WERI-Rb-1 (cell line): ENCODE measurements around the gene FOXP4.

ENCODE experiments used
- DNase-seq: peaks from one replicate; pipeline ENCODE4 v3.0.0-alpha.2; 2020
- H3K27ac ChIP-seq: fragments of 250-450 bp; sonication (Bioruptor Pico); 2 replicates; pipeline ENCODE4 v1.5.1; 2020; ENCODE audit warnings: mild to moderate bottlenecking, moderate library complexity
- H3K27me3 ChIP-seq: fragments of 250-450 bp; sonication (Bioruptor Pico); 2 replicates; pipeline ENCODE4 v1.5.1; 2021; ENCODE audit warnings: mild to moderate bottlenecking, low read depth, moderate library complexity; ENCODE audit not compliant: insufficient read depth, severe bottlenecking
- H3K36me3 ChIP-seq: fragments of 250-450 bp; sonication (Bioruptor Pico); 2 replicates; pipeline ENCODE4 v1.5.1; 2020; ENCODE audit warnings: mild to moderate bottlenecking, moderate library complexity
- H3K4me3 ChIP-seq: 2 replicates; pipeline ENCODE4 v1.5.1; 2011; ENCODE audit warnings: low read depth, mild to moderate bottlenecking, control low read depth, low read length
- H3K9me3 ChIP-seq: fragments of 250-450 bp; sonication (Bioruptor Pico); 2 replicates; pipeline ENCODE4 v1.5.1; 2021; ENCODE audit warnings: mild to moderate bottlenecking, moderate library complexity; ENCODE audit not compliant: severe bottlenecking
- TF ChIP-seq, protein P1 (sequence below): IDR thresholded peaks from 2 replicates; pipeline ENCODE4 v1.5.1; 2011; ENCODE audit warnings: low read depth, mild to moderate bottlenecking, control low read depth, inconsistent platforms, low read length

Gene FOXP4

DNA sequence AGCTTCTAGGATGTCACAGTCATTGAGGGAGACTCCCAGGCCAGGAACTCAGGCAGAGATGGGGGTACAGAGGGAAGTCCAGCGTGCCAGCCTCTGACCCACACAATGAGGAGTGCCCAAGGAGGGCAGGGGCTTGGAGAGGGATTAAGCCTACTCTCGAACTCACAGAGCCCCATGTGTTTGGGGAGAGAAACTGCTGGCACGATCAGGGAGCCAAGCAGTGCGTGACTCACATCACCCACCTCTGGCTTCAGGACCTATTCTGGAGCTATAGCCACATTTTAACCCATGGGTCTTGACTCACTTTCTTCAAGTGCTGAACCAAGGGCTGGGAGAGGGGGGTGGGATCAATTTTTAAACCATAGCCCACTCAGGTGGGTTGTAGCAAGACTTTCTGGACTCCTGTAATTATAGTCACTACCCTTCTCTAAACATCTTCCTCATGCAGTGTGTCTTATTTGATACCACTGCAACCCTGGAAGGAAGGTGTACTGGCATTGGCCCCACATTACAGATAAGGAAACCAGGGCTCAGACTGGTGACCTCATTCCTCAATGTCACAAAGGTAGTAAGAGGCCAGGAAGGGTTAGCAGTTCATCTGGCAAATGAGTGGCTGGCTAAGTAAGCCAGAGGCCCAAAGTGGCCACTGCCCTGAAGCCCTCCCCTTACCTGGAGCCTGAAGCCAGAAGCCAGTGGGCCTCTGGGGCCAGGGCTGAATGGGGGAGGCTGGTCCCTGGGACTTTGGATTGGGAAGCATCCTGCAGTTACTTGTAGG lies 12.0 kb downstream of the FOXP4 start:
- no peak overlapping the region for H3K27ac ChIP-seq
- H3K4me3 ChIP-seq, result no peak overlapping the region
- no peaks in the 10 kb centered on the region for H3K9me3 ChIP-seq
- no peaks in the 10 kb centered on the region for H3K27me3 ChIP-seq
- DNase-seq, result no peak
- H3K36me3 ChIP-seq, result peaks cover 38% of the 10 kb centered on the region
- TF ChIP-seq, protein P1, sequence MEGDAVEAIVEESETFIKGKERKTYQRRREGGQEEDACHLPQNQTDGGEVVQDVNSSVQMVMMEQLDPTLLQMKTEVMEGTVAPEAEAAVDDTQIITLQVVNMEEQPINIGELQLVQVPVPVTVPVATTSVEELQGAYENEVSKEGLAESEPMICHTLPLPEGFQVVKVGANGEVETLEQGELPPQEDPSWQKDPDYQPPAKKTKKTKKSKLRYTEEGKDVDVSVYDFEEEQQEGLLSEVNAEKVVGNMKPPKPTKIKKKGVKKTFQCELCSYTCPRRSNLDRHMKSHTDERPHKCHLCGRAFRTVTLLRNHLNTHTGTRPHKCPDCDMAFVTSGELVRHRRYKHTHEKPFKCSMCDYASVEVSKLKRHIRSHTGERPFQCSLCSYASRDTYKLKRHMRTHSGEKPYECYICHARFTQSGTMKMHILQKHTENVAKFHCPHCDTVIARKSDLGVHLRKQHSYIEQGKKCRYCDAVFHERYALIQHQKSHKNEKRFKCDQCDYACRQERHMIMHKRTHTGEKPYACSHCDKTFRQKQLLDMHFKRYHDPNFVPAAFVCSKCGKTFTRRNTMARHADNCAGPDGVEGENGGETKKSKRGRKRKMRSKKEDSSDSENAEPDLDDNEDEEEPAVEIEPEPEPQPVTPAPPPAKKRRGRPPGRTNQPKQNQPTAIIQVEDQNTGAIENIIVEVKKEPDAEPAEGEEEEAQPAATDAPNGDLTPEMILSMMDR, result peak; percentile 20; the same call in 1 of the 2 replicates

DNA sequence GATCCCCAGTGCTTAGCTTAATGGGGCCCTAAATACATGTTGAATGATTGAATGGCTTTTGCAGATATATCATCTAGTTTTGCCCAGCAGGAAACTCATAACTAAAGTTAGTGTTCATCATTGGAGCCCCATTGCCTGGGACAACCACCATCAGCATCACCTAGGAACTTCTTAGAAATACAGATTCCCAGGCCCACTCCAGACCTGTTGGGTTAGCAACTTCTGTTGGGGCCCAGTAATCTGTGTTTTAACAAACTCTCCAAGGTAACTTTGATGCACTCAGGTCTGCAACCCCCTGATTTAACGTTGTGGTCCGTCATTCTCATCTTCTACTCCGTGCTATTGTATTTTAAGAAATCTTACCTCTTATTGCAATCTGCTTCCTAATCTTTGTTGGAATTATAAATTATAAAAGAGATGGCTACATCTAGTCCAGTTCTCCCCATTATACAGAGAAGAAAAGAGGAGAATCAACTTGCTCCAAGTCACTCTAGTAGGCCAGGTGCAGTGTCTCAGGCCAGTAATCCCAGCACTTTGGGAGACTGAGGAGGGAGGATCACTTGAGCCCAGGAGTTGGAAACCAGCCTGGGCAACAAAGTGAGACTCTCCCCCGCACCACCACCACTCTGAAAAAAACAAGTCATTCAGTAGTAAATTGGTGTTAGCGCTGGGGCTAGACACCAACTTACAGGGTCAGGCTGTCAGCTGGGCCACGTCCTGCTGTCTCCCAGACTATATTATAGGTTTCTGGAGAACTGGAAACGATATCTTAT lies 13.7 kb downstream of the FOXP4 start:
- Histone ChIP-seq H3K9me3 (no peaks in the 10 kb centered on the region), H3K27ac (no peak overlapping the region), H3K4me3 (no peak overlapping the region), H3K36me3 (peaks cover 40% of the 10 kb centered on the region), H3K27me3 (no peaks in the 10 kb centered on the region)
- DNase-seq, result no peak
- TF ChIP-seq, protein P1, result no peak

DNA sequence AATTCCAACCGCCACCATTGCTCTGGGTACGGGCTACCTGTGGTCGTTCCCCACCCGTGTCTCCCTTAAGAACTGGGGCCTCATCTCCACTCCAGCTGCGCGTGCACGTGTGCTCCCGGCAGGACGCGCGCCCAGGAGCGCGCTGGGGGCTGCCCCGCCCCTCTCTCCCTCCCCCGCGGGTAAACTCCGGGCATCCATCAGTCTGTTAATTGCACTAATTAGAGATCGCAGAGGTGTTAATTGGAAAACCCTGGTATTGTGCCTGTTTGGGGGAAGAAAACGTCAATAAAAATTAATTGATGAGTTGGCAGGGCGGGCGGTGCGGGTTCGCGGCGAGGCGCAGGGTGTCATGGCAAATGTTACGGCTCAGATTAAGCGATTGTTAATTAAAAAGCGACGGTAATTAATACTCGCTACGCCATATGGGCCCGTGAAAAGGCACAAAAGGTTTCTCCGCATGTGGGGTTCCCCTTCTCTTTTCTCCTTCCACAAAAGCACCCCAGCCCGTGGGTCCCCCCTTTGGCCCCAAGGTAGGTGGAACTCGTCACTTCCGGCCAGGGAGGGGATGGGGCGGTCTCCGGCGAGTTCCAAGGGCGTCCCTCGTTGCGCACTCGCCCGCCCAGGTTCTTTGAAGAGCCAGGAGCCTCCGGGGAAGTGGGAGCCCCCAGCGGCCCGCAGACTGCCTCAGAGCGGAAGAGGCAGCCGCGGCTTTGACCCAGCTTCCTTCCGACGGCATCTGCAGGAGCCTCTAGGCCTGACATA lies 14.4 kb downstream of the FOXP4 start:
- no peaks in the 10 kb centered on the region for H3K9me3 ChIP-seq
- TF ChIP-seq, protein P1, result no peak
- DNase-seq, result no peak
- H3K4me3 ChIP-seq, result peak overlapping the region; percentile 37
- H3K27me3 ChIP-seq, result no peaks in the 10 kb centered on the region
- peak overlapping the region; percentile 66 for H3K27ac ChIP-seq
- peaks cover 44% of the 10 kb centered on the region for H3K36me3 ChIP-seq

DNA sequence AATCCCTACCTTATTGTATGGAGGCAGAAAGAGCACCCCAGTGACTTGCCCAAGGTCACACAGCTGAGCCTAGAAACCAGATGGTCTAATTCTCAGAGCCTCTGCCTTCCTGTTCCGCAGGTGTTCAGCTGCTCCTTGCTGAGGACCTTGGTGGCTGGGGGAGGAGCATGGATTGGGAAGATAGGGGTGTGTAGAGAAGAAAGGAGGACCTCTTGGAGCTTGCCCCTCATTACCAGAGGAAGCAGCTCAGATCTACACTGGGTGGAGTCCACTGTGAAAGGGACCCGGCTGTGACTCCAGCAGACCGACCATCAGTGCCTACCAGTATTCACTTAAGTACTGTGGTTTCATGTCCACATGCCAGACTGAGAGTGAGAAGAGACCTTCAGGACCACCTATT lies 15.2 kb downstream of the FOXP4 start:
- Histone ChIP-seq H3K27ac (peak overlapping the region; percentile 66), H3K4me3 (no peak overlapping the region)

More for the DNA sequence above, 15.2 kb downstream of the FOXP4 start:
- TF ChIP-seq, protein P1, result no peak
- Histone ChIP-seq H3K27me3 (no peaks in the 10 kb centered on the region), H3K36me3 (peaks cover 49% of the 10 kb centered on the region), H3K9me3 (no peaks in the 10 kb centered on the region)
- DNase-seq, result peak; percentile 71
